HG02970 (cell line): ENCODE results near the gene RNF114.
"Not testable (repeated sequence)": the region's sequence is repeated elsewhere in the genome, so short reads cannot be mapped to it uniquely, and the experiment has no call there.

Experiments used
- ATAC-seq: cut with Tn5 transposase; IDR thresholded peaks from one replicate; pipeline ENCODE4 v1.9.1; 2021; ENCODE audit warnings: mild to moderate bottlenecking, moderate library complexity, moderate number of reproducible peaks; ENCODE audit not compliant: unreplicated experiment, low FRiP score

Gene RNF114, protein sequence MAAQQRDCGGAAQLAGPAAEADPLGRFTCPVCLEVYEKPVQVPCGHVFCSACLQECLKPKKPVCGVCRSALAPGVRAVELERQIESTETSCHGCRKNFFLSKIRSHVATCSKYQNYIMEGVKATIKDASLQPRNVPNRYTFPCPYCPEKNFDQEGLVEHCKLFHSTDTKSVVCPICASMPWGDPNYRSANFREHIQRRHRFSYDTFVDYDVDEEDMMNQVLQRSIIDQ

DNA sequence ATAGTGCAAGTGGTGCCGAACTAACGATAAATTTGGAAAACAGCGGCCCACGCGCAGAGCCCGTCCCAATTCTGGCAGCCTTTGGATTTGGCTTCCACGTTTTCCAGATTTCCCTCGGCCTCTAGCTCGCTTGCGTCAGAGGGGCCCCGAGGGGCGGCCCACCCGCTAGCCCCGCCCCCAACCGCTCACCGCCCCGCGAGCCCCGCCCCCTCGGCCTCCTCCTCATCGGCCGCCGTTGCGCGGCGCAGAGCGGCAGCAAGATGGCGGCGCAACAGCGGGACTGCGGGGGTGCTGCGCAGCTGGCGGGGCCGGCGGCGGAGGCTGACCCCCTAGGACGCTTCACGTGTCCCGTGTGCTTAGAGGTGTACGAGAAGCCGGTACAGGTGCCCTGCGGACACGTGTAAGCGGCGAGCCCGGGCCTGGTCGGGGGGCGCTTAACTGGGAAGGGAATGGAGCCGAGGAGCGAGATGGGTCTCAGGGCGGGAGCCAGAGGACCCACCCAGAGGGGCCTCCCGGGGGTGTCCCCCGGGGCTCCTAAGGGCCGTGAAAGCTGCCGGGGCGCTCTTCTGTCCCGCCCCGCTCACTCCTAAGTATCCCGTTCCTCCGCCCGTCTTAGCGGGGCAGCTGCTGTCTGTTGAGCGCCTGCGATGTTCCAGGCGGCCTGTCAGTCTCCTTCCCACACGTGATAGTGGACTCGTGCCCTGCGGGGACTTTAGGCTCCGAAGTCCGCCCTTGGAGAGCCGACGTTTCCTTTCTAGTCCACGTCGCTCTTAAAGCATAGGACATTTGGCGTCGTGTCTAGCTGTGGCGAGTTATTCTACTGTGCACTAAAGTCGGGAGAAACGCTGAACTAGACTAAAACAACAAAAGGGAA lies at the start of gene RNF114:
Gene RNF114, plus strand, starts transcription at position 245 of the 874 bp plus-strand sequence. Its CDS starts 16 bp downstream, at position 261.
- peak; percentile 52 for ATAC-seq

DNA sequence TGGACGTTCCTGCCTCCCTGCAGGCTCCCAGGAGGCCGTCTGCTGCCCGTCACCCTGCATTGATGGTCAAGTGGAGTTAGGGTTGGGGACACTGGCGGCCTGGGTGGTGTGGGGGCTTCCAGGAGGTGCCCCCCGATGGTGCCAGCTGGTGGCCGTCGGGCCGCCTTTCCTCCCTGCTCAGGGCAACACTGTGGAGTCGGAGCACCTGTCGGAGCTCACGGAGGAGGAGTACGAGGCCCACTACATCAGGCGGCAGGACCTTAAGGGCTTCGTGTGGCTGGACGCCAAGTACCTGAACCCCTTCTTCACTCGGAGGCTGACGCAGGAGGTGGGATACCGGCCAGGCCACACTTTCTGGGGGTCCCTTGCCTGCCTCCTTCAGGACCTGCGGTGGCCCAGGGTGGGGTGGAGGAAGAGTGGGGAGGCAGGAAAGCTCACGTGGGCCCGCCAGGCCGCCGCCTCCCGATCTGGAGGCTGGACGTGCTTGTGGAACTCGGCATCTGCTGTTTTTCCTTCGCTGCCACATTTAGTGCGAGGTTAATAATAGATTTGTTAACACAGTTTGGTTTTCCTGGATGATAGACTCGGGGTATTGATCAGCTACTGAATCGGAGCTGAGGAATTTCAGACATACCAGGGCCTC lies 49.5 kb upstream of the RNF114 start:
- ATAC-seq, result no peak

DNA sequence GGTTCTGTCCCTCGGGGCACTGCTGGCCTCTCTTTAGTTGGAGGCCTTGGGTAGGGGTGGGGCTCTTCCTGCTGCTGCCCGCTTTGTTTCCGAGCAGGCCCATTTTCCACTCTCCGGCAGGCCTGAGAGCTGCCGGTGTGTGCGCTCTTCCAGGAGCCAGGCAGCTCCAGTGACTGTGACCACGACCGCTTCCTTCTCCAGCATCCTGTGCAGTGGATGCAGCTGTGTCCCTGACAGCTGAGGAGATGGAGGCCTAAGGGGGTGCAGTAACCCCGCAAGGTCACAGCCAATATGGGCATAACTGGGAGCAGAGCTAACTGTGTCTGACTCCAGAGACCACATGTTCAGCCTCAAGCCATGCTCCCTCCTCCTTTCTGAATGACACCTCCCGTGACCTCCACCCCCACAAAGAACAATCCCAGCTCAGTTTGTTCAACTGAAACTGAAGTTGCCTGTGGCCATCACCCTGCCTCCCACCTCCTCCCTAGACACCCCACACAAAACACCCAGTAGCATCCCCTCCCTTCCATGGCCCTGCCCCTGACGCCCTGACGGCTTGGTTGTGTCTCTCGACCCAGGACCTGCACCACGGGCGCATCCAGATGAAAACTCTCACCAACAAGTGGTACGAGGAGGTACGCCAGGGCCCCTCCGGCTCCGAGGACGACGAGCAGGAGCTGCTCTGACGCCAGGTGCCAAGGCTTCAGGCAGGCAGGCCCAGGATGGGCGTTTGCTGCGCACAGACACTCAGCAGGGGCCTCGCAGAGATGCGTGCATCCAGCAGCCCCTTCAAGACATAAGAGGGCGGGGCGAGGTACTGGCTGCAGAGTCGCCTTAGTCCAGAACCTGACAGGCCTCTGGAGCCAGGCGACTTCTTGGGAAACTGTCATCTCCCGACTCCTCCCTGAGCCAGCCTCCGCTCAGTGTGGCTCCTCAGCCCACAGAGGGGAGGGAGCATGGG lies 48.7 kb upstream of the RNF114 start:
- ATAC-seq, result no peak

DNA sequence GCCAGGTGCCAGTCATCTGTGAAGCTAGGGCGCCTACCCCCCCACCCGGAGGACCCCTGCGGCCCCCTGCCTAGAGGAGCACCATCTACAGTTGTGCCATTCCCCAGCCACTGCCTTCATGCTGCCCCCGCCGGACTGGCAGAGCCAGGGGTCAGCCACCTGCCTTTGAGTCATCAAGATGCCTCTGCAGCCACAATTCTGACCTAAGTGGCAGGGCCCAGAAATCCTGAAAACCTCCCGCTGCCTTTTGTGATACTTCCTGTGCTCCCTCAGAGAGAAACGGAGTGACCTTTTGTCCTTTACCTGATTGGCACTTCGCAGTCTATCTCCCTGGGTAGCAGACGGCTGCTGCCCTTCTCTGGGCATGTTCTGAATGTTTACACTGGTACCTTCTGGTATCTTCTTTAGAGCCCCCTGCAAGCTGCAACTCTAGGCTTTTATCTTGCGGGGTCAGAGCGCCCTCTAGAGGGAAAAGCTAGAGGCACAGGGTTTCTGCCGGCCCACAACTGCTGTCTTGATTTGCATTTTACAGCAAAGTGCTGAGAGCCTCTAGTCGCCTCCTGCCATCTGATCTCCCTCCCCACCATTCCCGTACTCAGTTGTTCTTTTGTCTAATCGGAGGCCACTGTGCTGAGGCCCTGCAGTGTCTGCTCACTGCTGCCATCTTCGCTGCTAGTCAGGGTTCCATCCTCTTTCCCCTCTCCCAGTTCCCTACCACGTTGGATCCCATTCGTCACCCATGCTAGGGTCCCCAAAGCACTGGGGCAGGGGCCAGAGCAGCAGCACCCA lies 47.8 kb upstream of the RNF114 start:
- no peak for ATAC-seq

DNA sequence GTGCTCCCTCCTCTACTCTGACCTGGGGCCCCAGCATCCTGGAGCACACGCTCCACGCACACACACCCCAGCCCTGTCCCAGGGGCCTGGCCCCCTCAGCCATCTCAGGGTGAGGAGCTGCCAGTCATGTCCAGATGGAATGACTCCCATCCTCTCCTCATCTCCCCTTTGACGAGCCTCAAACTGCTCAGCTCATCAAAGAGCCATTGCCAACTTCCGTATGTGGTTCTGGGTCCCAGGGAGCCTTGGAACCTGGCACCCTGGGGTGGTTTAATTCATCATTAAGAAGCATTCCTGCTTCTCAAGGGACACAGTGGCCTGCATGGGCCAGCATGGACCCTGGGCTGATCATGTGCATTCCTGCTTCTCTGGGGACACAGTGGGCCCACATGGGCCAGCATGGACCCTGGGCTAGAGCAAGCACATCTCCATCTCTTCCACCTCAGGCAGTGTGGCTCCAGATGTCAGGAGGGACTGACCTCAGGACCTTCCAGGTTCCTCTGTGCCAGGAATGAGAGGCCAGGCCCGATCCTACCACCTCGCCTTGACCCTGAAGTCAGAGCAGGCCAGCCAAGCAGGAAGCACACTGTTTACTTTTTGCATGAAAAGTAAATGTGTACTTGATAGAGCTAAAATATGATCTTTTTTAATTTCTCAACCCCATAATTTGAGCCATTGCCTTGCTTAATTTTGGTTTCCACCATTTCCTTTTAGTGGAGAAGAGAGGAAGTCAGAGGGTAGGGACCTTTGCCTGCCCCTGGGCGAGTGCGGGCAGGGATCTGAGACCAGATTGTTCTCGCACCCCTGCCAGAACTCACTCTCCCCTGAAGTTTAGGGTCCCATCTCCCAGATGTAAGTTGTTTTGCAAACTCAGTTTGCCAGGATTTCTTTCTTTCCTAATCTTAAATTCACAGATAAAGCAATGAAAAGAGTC lies 46.9 kb upstream of the RNF114 start:
- ATAC-seq, result no peak

DNA sequence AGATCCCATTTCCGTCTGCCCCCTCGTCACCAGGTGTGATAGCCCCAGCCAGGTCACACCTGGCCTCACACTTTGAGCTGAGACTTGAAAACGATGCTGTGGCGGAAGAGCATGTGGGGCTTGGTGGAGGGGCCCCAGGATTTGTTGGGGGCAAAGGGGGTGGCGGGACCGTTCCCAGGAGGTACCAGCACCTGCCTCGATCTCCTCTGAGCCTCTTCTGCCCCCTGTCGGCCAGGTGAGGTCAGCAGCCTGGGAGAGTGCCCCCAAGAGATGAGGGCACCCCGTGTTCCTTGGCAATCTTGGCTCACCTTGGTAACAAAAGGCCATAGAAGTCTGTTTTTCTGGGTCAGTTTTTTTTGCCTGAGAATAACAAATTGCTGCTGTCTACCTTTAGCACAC lies 46.3 kb upstream of the RNF114 start:
- ATAC-seq, result no peak

DNA sequence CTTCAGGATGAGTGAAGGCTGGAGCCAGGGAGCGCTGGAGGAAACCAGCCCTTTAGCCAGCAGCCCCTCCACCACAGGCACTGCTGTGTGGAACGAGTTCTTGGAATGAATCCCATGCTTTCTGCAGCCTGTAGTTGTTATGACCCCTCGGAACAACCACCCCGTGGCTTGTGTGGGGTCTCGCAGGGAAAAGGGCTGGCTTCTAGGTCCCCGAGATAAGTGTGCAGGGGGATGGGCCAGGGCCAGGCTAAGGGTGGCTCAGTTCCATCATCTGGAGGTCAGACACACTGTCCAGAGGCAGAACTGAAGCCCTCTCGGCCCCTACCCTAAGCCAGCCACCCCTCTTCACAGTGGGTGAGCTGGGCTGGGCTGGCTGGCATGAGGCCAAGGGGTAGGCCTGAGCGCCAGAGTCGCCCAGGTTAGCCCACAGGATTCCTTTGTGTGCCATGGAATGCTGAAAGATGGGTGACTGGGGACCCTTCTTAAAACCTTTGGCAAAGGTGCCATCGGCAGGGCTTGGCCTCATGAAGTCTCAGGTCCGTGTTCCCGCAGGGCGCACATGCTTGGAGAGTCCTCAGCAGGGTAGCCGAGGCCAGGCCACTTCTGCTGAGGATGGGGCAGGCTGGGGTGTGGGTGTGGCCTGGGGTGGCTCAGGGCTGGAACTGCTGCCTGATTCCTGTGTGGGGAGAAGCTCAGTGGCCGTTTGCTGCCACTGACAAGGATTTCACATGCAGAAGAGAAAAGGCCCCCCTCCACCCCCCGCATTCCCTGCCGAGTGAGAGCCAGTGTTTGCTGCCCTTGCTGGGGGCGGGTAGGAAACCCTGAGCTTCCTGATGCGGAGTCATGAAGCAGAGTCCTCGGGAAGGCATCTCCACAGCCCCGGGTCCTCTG lies 45.5 kb upstream of the RNF114 start:
- ATAC-seq, result no peak

DNA sequence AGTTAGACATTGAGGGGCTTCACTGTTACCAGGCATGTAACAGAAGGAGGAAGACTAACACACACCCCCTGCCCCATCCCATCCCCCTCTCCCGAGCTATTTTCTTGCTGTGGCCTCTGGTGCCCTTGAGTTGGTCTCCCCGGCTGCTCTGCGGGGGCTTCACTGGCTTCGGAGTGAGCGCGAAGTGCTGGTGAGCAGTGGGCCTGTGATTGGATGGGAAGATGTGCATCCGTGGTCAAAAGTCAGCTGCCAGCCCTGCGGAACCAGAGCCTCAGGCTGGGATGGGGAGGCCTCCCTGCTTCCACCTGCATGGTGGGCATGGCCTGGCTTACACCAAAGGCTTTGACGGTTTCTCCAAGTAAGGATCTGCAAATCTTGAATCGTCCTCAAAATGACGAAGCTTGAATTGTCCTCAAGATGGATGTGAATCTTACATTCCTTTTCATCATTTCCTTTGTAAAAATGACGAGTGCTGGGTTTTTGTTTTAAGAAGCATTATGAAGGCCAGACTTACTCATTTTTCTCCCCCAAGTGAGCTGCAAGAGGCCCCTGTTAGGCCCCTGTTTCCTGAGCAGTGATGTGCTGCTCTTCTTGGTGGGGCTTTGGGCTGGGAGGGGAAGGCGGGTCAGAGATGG lies 44.6 kb upstream of the RNF114 start:
- ATAC-seq, result no peak

DNA sequence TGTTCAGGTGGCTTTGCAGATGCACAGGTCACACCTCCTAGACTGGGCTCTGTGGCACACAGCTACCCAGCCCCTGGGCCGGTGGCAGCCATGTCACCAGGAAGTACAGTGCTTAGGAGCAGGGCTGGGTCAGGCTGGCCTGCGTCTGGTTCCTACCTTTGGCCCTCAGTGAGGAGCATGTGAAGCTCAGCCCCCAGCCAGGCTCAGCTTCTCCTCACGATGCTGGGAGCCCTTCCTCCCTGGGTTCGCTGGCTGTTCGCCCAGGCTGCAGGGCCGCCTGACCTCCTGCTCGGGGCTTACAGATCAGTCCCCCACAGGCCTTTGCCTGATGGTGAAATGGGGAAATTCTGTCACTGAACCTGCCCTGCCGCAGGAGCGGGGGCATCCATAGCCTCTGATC lies 43.9 kb upstream of the RNF114 start:
- ATAC-seq, result no peak

DNA sequence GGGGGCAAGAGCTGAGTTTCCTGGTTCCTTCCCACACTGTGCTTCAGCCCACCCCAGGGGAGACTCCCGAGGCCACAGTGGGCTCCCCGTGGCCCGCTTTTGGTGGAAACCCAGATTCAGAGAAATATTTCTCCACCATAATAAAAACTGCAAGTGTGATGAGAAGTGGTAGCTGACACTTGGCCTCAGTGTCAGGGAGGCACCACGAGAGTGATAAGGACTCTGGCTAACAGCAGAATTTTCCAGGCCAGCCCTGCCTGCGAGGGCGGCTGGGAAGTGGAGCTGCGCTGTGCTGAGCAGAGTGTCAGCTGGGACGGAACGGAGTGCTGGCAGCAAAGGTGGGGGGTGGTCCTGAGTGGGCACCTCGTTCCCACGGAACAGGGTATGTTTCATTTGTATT lies 43.4 kb upstream of the RNF114 start:
- ATAC-seq, result no peak

DNA sequence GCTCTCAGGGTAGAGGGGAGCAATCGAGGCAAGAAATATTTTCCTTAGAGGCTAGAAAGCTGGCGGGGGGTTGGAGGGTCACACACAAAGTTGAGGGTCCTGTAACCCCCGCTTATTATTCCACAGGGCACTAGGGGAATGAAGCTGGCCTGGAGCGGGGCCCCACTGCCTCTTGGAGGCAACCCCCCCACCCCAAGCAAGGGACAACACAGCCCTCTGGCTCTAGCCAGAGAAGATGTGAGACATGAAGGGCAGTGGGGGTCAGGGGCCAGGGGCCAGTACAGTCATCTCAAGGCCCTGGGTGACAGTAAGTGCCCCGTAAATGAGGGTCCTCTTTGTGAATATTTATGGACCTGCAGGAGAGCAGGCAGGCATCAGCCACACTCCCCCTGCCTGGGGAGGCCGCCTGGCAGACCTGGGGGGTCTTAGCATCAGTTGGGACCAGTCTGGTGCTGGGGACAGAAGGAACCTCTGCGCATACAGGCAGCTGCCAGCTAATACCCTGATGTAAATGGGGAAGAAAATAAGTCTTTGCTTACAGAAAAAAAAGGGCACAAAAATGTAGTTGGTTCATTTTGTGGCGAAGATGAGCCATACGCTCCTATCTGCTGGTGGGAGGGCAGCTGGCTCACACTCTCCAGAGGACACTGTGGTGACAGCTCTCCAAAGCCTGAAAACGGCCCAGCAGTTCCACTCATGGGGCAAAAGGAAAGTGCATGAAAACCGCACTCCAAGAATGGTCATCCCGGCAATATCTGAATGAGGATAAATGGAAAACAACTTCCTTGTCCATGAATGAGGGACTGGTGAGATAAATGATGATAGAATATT lies 42.7 kb upstream of the RNF114 start:
- no peak for ATAC-seq

DNA sequence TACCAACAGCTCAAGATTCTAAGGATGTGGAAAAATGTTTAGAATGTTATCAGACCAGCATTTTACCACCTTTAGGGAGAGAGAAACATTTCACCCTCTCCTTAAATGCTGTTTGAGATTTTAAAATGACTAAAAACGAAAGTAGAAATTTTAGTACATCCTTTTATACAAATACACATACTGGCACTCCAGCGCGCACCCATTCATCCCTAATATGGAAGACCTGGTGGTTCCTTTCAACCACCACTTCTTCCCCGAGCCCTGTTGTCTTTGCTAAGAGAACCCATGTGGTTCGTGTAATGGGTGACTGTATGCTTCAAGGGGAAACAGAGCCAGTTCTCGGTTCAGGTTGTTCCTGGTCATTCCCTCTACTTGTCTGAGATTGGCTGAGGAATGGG lies 42.1 kb upstream of the RNF114 start:
- ATAC-seq, result no peak

DNA sequence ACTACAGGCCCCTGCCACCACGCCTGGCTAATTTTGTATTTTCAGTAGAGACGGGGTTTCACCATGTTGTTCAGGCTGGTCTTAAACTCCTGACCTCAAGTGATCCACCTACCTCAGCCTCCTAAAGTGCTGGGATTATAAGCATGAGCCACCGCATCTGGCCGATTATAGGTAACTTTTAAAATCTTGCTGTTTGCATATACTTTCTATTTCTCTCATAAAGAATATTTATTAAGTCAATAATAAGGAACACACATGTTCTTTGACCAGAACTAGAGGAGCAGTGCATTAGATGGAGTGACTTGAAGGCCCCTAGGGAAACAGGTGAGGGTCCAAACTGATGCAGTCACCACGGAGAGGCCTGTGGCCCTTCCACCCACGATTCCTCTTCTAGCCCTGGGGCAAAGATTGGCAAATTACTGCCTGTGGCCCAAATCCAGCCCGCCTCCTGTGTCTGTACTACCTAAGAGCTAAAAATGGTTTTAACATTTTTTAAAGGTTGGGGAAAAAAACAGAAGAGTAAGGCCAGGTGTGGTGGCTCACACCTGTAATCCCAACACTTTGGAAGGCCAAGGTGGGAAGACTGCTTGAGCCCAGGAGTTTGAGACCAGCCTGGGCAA lies 40.6 kb upstream of the RNF114 start:
- not testable (repeated sequence) for ATAC-seq

DNA sequence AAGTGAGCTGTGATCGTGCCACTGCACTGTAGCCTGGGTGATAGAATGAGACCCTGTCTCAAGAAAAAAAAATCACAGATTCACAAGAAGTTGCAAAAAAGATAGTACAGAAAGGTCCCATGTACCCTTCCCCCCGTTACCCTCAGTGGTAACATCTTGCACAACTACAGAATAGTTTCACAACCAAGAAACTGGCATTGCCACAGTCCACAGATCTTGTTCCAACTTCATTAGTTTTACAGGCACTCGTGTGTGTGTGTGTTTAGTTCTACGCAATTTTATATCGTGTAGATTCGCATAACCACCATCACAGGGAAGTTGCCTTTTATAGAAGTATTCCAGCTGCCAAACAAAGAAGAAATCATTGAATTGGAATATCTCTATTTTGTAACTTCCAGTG lies 40.0 kb upstream of the RNF114 start:
- ATAC-seq, result no peak

DNA sequence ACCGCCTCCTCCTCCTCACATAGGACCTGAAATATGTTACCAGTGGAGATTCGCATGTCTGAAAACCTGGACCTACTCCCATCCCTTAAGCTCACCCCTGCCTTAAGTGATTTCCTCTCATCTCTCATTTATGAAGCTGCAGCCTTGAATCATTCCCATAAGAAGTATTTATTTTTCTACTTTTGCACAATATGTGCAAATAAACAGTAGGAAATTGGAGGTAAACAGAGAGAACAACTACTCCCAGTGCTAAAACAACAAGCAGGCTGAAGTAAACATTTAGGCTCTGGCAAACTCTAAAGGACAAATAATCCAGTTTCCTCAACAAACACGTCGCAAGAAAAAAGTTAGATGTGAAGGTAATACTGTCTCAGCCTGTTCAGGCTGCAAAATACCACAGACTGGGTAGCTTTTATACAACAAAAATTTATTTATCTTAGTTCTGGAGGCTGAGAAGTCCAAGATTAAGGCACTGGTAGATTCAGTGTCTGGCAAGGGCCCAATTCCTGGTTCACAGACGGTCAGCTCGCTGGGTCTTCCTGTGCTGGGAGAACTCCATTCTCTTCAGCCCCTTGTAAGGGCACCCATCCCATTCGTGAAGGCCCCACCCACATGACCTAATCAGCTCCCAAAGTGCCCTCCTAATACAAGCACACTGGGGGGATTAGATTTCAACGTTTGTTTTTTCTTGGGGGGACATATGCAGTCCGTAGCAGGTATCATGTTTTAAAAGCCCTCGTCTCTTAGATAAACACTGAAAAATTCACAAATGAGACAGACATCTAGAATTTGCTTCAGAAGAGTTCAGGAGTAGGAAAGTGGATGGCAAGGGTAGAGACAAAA lies 36.4 kb upstream of the RNF114 start:
- no peak for ATAC-seq
